ENCODE measurements around the gene TRAF6. TPM values are rescaled to one million over a fixed set of nuclear protein-coding genes. Genes with fewer than 3 reads are reported as not detected.

TRAF6 gene
- total and polyA plus RNA-seq, 9 donors: 4.9 to 18.2 (median 13.9) TPM

- peaks cover 2% of the 10 kb centered on the region for H3K4me1 ChIP-seq (ENCODE audit: insufficient read depth)
- H3K9me3 ChIP-seq: no peaks in the 10 kb centered on the region
- 3 to 11% (median 8%) methylated on average over 3 of the region's 3 CpGs for WGBS, 3 donors
- TF ChIP-seq CTCF (IDR thresholded peaks at IDR 0.05) (no peak), POLR2A (IDR thresholded peaks at IDR 0.05) (no peak), EP300 (IDR thresholded peaks at IDR 0.05) (no peak)
- H3K36me3 ChIP-seq: no peaks in the 10 kb centered on the region
- H3K27me3 ChIP-seq: no peaks in the 10 kb centered on the region
- intact Hi-C loops (cut with DNase I): no loop called here
- H3K27ac ChIP-seq: peak overlapping the region in 1 of 2 donors; percentile 71
- peak overlapping the region; percentile 99 for H3K4me3 ChIP-seq
- DNase-seq: no peak
These were observed 1.3 kb downstream of the TRAF6 start for GRCh38 chr11:36508743-36509142.

GRCh38 chr11:36507824-36508489, 2.1 kb downstream of the TRAF6 start:
- DNase-seq: no peak

GRCh38 chr11:36501236-36501635, 8.8 kb downstream of the TRAF6 start:
- no peak for DNase-seq
- Histone ChIP-seq H3K27me3 (no peaks in the 10 kb centered on the region), H3K4me1 (ENCODE audit: insufficient read depth) (no peaks in the 10 kb centered on the region), H3K9me3 (no peaks in the 10 kb centered on the region), H3K27ac (no peak overlapping the region), H3K36me3 (no peaks in the 10 kb centered on the region), H3K4me3 (no peak overlapping the region)
- WGBS, 3 donors: 90 to 91% (median 90%) methylated on average over 5 of the region's 5 CpGs
- intact Hi-C loops (cut with DNase I): no loop called here
- no peak for TF ChIP-seq EP300 (IDR thresholded peaks at IDR 0.05)

More at GRCh38 chr11:36507824-36508489, 2.1 kb downstream of the TRAF6 start:
- peak overlapping the region; percentile 99 for H3K4me3 ChIP-seq
- H3K36me3 ChIP-seq: no peaks in the 10 kb centered on the region
- H3K4me1 ChIP-seq (ENCODE audit: insufficient read depth): peaks cover 2% of the 10 kb centered on the region
- intact Hi-C loops (cut with DNase I): no loop called here
- no peak for TF ChIP-seq POLR2A (IDR thresholded peaks at IDR 0.05)
- no peak for TF ChIP-seq EP300 (IDR thresholded peaks at IDR 0.05)
- no peak for TF ChIP-seq CTCF (IDR thresholded peaks at IDR 0.05)
- no peaks in the 10 kb centered on the region for H3K27me3 ChIP-seq
- WGBS, 3 donors: 46 to 58% (median 55%) methylated on average over 7 of the region's 7 CpGs
- H3K27ac ChIP-seq: no peak overlapping the region
- H3K9me3 ChIP-seq: no peaks in the 10 kb centered on the region

- no peaks in the 10 kb centered on the region for H3K36me3 ChIP-seq
These were observed 9.8 kb downstream of the TRAF6 start for GRCh38 chr11:36500315-36500721.

More at GRCh38 chr11:36500315-36500721, 9.8 kb downstream of the TRAF6 start:
- Histone ChIP-seq H3K27me3 (no peaks in the 10 kb centered on the region), H3K9me3 (no peaks in the 10 kb centered on the region), H3K27ac (no peak overlapping the region), H3K4me3 (no peak overlapping the region), H3K4me1 (ENCODE audit: insufficient read depth) (no peaks in the 10 kb centered on the region)
- TF ChIP-seq EP300 (IDR thresholded peaks at IDR 0.05) (no peak), POLR2A (IDR thresholded peaks at IDR 0.05) (no peak), CTCF (IDR thresholded peaks at IDR 0.05) (no peak)
- DNase-seq: no peak
- WGBS, 3 donors: 50 to 73% (median 52%) methylated on average over 1 of the region's 1 CpG
- intact Hi-C loops (cut with DNase I): no loop called here
